ENCODE data around the gene MAPK10.

Gene MAPK10
- total RNA-seq, result 0 to 1.1 (median 0.18) reads per million in 4 experiments

DNA sequence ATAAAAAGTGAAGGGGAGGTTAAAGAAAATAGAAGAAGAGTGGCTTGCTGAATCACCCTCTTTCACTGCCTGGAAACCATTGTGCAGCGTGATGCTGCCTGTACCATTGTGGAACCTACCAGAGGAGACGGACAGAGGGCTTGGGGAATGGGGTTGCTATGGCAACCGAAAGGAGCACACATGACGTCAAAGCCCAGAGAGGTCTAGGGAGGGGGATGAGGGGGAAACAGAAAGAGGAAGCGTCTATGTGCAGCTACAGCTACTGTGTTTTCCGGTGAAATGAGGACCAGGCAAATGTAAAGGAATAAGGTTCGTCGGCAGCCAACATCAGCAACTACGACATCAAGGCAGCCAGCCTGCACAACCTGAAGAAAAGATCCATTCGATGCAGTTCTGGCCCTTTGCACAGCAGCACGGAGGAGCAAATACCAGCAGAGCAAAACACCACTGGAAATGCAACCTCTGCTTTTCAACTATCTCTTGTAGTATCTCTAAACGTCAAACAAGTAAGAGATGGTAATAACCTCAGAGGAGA is at the start of gene MAPK10:
Gene MAPK10, minus strand, starts transcription at position 110 of the 535 bp plus-strand sequence.
- peak; percentile 2 for DNase-seq

GRCh38 chr4:86403575-86403974 is 43.7 kb upstream of the MAPK10 start:
- DNase-seq, result no peak

GRCh38 chr4:86401826-86402225 is 42.0 kb upstream of the MAPK10 start:
- DNase-seq, result no peak

DNA sequence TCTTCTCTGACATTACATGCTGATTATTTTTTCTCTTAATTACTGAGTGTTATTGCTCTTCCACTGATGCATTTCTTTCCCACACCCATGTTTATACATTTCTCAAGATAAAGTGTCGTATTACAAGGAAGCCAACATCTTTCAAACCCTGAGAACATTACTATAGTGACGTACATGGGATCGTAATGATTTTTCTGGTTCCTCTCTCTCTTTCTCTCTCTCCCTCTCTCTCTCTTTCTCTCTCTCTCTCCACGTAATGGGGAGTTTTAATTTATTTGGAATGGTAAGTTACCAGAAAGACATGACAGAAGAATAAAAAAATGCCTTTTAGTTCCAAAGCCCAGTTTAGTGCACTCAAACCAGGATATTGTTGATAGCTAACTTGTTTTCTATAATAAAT is 40.4 kb upstream of the MAPK10 start:
- DNase-seq, result no peak

- no peak for DNase-seq
These were observed 38.3 kb upstream of the MAPK10 start for GRCh38 chr4:86398187-86398586.

- DNase-seq, result no peak
These were observed 33.9 kb upstream of the MAPK10 start for GRCh38 chr4:86393749-86394148.

- no peak for DNase-seq
These were observed 29.8 kb upstream of the MAPK10 start for GRCh38 chr4:86389664-86390063.

GRCh38 chr4:86388252-86388651 is 28.4 kb upstream of the MAPK10 start:
- no peak for DNase-seq

GRCh38 chr4:86386817-86387415 is 27.1 kb upstream of the MAPK10 start:
- DNase-seq, result no peak

- no peak for DNase-seq
These were observed 26.3 kb upstream of the MAPK10 start for GRCh38 chr4:86386201-86386600.

DNA sequence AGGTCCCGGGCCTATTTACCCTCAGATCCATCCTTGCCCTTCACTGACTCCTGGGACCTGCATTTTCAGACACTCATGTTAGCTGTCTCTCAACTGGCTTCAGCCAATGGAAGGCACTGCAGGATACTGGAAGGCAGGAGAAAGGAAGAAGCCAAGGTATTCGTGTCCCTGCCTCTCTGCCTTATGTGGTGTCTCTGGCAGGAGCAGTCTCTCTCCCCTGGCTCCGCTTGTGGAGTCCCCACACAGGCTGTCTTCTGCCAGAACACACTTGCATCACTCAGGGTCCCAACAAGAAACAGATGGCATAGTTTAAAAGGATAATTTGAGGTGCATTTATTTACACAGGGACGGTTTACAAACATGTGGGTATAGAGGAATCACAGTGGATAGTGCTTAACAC is 21.6 kb upstream of the MAPK10 start:
- no peak for DNase-seq

DNA sequence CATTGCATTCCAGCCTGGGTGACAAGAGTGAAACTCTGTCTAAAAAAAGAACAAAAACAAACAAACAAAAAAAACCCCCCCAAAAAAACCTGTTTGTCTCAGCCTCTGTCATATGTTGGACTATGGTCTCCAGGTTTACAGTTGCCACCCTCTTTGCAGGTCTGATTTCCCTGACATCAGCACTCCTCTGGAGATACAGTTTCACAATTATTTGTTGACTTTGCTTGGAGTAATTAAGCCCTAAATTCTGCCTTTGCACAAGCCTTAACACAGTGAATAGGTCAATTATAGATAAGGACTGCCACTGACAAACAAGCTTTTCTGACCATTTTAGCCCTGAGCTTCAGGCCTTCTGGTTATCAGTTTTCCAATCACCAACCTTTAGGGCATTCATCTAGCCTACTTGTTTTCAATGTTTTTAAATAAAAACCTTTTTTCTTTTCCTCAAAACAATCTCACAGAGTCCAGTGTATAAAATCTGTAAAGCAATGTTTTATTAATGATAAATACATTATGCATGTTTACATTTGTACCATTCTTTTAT is 20.4 kb upstream of the MAPK10 start:
- DNase-seq, result no peak

- no peak for DNase-seq
These were observed 17.0 kb upstream of the MAPK10 start for GRCh38 chr4:86376850-86377249.

DNA sequence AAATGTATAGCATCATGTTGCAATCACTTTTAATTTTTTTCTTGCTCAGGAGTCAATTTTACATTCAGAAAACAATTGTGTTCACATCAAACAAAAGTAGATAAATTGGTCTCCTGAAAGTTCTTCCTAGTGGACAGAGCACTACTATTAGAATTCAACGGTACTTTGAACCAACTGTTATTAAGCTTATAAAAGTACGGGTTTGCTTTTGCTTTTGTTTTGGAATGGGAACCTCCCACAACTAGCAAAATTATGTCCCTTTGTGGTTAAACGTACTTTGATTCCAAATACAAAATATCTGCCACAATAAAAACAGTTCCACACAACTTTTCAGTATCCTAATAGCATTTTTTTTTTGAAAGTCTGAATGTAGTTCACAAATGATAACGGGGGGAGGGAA is 8.6 kb upstream of the MAPK10 start:
- DNase-seq, result no peak

- DNase-seq, result no peak
These were observed 7.7 kb upstream of the MAPK10 start for GRCh38 chr4:86367577-86367976.

GRCh38 chr4:86366920-86367319 is 7.1 kb upstream of the MAPK10 start:
- DNase-seq, result no peak

- DNase-seq, result no peak
These were observed 2.7 kb upstream of the MAPK10 start for GRCh38 chr4:86362510-86362909.

- no peak for DNase-seq
These were observed 1.6 kb downstream of the MAPK10 start for GRCh38 chr4:86358257-86358656.

GRCh38 chr4:86357608-86358007 is 2.2 kb downstream of the MAPK10 start:
- no peak for DNase-seq

DNA sequence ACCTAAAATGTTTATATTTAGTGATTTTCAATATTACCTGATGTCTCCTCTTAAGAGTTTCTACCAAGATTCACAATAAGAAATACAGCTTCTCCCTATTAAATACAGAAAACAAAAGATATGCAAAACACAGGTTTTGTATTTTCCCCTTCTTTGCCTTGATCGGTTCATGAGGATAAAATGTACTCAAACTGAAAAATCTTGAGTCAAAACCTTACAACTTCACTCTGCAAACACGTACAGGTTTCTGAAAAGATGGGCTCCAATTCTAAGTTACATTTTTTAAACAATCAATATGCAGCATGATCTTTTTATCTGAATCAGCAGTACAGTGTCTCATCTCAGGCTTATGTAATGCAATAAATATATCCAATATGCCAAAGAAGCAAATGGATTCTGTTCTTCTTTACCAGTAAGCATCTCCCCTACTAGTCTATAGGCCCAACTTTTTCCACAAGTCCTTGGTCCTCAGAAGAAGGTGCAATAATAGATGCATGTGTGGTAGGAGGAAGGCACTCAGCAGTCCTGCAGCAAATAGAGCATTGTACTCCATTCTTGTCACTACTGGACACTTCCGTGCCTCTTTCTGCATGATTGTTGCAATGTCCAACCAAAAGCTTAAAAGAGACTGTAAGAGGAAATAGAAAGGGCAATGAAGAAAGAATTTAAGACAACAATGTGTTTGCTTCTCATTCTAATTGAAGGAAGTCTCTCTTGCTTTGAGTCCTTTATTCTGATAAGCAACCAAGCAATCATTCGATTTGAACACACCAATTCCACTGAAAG is 3.2 kb downstream of the MAPK10 start:
- no peak for DNase-seq

- no peak for DNase-seq
These were observed 5.5 kb downstream of the MAPK10 start for GRCh38 chr4:86354390-86354789.

DNA sequence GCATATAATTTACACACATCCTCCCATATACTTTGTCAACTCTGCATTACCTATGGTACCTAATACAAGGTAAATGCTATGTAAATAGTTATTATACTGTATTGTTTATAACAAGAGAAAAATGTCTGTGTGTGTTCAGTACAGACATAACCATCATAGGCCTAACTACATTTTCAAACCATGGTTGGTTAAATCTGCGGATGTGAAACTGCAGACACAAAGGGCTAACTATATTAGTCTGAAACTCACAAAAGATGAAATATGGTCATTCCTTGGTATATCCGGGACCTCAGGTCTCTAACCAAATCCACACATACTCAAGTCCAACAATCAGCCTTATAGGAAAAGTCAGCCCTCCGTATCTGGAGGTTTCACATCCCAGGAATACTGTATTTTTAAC is 13.5 kb downstream of the MAPK10 start:
- DNase-seq, result no peak

GRCh38 chr4:86344127-86344526 is 15.7 kb downstream of the MAPK10 start:
- DNase-seq, result no peak

- DNase-seq, result no peak
These were observed 20.9 kb downstream of the MAPK10 start for GRCh38 chr4:86338989-86339388.
